Heart right ventricle (tissue), 16 donors: ENCODE data around the gene OSBPL5. TPM values are rescaled to one million over a fixed set of nuclear protein-coding genes. Genes with fewer than 3 reads are reported as not detected.

Source experiments
- ATAC-seq, 8 donors: fragments of 200-7000 bp; cut with Tn5 transposase; one replicate each; pipeline ENCODE4 v1.9.1; 2020; ENCODE audit warnings: mild to moderate bottlenecking in 8 of 8, moderate library complexity in 8 of 8, moderate number of reproducible peaks in 1 of 8
- DNase-seq, 2 donors: peaks; one replicate each; pipeline ENCODE4 v3.0.0-alpha.2; 2020
- H3K27ac ChIP-seq, 10 donors: fragments of 200-600 bp; sonication (generic) in 2 of 10; one replicate each; pipeline versions ENCODE4 v1.5.0 to v1.8.0; 2020 to 2022; ENCODE audit warnings: mild to moderate bottlenecking in 3 of 10
- H3K27me3 ChIP-seq, 7 donors: fragments of 200-600 bp; one replicate each; pipeline ENCODE4 v1.8.0; 2021 to 2022; ENCODE audit warnings: mild to moderate bottlenecking in 2 of 7
- H3K36me3 ChIP-seq, 9 donors: fragments of 200-600 bp; sonication (generic) in 1 of 9; one replicate each; pipeline versions ENCODE4 v1.5.0 to v1.8.0; 2020 to 2022; ENCODE audit warnings: mild to moderate bottlenecking in 2 of 9
- H3K4me1 ChIP-seq, 9 donors: fragments of 200-600 bp; sonication (generic) in 1 of 9; one replicate each; pipeline versions ENCODE4 v1.5.0 to v1.8.0; 2020 to 2022; ENCODE audit warnings: mild to moderate bottlenecking in 4 of 9
- H3K4me3 ChIP-seq, 10 donors: fragments of 200-600 bp; sonication (generic) in 2 of 10; one replicate each; pipeline versions ENCODE4 v1.5.0 to v1.8.0; 2020 to 2022; ENCODE audit warnings: mild to moderate bottlenecking in 7 of 10, moderate library complexity in 2 of 10
- H3K9me3 ChIP-seq, 11 donors: fragments of 200-600 bp in 10 of 11; sonication (generic) in 2 of 11; one replicate each; pipeline versions ENCODE4 v1.5.0 to v1.8.0; 2013 to 2022; ENCODE audit warnings: mild to moderate bottlenecking in 2 of 11, control low read depth in 1 of 11, moderate library complexity in 1 of 11
- WGBS, 2 donors: extraction: QIAGEN DNeasy Blood & Tissue Kit; methylation state at CpG; one replicate each; pipeline ENCODE4 v1.1.7; 2013; ENCODE audit warnings: inconsistent platforms in 1 of 2; 5-methylcytosine and 5-hydroxymethylcytosine counted together
- intact Hi-C, 10 donors: fragments of 100-400 bp; cut with DNase I; formaldehyde crosslinking; loops; one replicate each; pipeline versions ENCODE4 v1.11.1 to v1.14.2; 2022
- polyA plus RNA-seq, 2 donors: library from polyadenylated mRNA; stranded (reverse); fragments of 200-250 nt; gene quantifications; one replicate each; pipeline ENCODE4 v1.2.3, GENCODE V29; 2013
- total RNA-seq, 10 donors: library from RNA; stranded (reverse); fragmentation: NEBNext Ultra II Directional in 3 of 10; extraction: Animal tissue kit (Norgen Biotek cat#: 25700) in 3 of 10; gene quantifications; one replicate each; pipeline versions ENCODE4 v1.2.1 to v1.2.4, GENCODE V29; 2021 to 2023
- TF ChIP-seq, protein P1 (sequence below), 9 donors: fragments of 200-600 bp; sonication (generic) in 2 of 9; IDR thresholded peaks; one replicate each; pipeline versions ENCODE4 v1.5.0 to v1.8.0; 2021 to 2022; ENCODE audit warnings: antibody characterized with exemption in 9 of 9, mild to moderate bottlenecking in 5 of 9, moderate library complexity in 1 of 9
- donor health status: Arrhythmogenic right ventricular cardiomyopathy.
- donor health status: ischemic (EF 13 %, LVEDD 7.1; RV severe dilation, severe dysfunction).
- donor health status: healthy with polysubstance abuse.
- donor health status: DM: no; HTN: yes; CAD: no.
- donor health status: DM: no; HTN: no; CAD: no.
- donor health status: ischemic (EF 25% LVEDD 6.9; RV normal size, moderate dysfunction).
- donor health status: ischemic (EF 25% LVEDD 5.7; RV mildly dilated, moderate dysfunction).
- donor health status: healthy.
- donor health status: DM: yes; HTN: yes; CAD: no.
- donor health status: Ischemic cardiomyopathy.
- donor health status: ischemic (EF 35%, LVEDD 5.7; RV mildly dilated, moderate dysfunction).
- donor health status: nonischemic (EF 11% LVEDD 7.7; RV severe dilation, severe dysfunction).
- donor health status: DM: yes; HTN: yes; CAD: no.
- donor health status: PGD.
- donor health status: ischemic (EF 29% LVEDD 5.4; RV normal size, mild dysfunction).
- donor health status: nonischemic (EF 23%, LVEDD 6.1; RV moderate dilation, normal function).

OSBPL5 gene
- total and polyA plus RNA-seq, 12 donors: 10.4 to 18.7 (median 15.5) TPM

GRCh38 chr11:3158131-3158591, 6.9 kb downstream of the OSBPL5 start:
- 93 to 95% methylated on average over 18 of the region's 18 CpGs for WGBS, 2 donors
- Histone ChIP-seq H3K4me1 (peaks cover 28 to 96% (median 84%) of the 10 kb centered on the region in 9 donors), H3K27ac (peak overlapping the region in 1 of 10 donors; percentile 60), H3K4me3 (no peak overlapping the region), H3K9me3 (no peaks in the 10 kb centered on the region), H3K27me3 (no peaks in the 10 kb centered on the region), H3K36me3 (peaks cover 0 to 7% (median 0%) of the 10 kb centered on the region in 9 donors)
- TF ChIP-seq, protein P1, sequence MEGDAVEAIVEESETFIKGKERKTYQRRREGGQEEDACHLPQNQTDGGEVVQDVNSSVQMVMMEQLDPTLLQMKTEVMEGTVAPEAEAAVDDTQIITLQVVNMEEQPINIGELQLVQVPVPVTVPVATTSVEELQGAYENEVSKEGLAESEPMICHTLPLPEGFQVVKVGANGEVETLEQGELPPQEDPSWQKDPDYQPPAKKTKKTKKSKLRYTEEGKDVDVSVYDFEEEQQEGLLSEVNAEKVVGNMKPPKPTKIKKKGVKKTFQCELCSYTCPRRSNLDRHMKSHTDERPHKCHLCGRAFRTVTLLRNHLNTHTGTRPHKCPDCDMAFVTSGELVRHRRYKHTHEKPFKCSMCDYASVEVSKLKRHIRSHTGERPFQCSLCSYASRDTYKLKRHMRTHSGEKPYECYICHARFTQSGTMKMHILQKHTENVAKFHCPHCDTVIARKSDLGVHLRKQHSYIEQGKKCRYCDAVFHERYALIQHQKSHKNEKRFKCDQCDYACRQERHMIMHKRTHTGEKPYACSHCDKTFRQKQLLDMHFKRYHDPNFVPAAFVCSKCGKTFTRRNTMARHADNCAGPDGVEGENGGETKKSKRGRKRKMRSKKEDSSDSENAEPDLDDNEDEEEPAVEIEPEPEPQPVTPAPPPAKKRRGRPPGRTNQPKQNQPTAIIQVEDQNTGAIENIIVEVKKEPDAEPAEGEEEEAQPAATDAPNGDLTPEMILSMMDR (IDR thresholded peaks at IDR 0.05): no peak
- DNase-seq (peak in 1 of 2 donors; percentile 13), ATAC-seq (no peak)
- intact Hi-C loops: loop anchor here in 1 of 10 donors (10.0 kb wide), 1 partner anchor 123 kb away; no protein-coding TSS in a partner anchor

DNA sequence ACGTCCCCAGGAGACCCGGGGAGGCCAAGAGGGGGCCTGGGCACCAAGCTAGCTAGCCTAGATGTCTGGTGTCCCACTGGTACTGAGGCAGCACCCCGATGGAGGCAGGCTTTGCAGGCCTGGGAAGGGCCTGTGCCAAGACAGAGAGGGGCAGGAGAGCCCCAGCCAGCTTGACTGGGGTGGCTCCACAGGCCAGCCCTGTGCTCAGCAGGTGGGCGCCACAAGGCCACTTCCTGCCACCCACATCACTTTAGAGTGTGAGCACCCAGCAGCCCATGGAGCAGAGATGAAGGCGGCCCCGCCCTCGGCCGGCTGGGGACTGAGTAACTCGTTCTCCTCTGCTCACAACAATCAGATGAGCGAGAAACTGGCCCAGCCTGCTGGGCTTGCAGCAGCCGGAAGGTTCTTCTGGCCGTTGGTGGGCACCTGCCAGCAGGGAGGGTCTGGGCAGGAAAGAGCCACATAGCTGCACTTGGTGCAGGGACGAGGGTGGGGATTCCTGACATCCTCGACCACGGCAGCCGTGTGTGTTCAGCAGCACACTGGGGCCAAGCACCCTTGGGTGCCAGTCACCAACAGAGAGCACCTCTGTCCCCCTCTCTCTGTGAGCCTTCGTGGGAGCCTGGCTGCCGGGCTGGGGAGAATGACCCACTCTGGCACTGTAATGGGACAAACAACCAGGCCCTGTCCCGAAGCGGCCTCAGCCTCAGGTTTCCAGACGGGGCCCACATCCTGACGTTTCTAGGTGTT, 7.6 kb downstream of the OSBPL5 start:
- Histone ChIP-seq H3K4me3 (no peak overlapping the region), H3K27ac (peak overlapping the region in 3 of 10 donors; percentile 60 to 85 (median 72)), H3K9me3 (no peaks in the 10 kb centered on the region), H3K36me3 (peaks cover 0 to 10% (median 0%) of the 10 kb centered on the region in 9 donors), H3K4me1 (peaks cover 25 to 96% (median 84%) of the 10 kb centered on the region in 9 donors), H3K27me3 (no peaks in the 10 kb centered on the region)
- DNase-seq (peak in 1 of 2 donors; percentile 22), ATAC-seq (no peak)
- TF ChIP-seq, protein P1 (IDR thresholded peaks at IDR 0.05): no peak
- 84 to 88% methylated on average over 22 of the region's 22 CpGs for WGBS, 2 donors
- intact Hi-C loops: loop anchor here in 1 of 10 donors (10.0 kb wide), 1 partner anchor 123 kb away; no protein-coding TSS in a partner anchor

DNA sequence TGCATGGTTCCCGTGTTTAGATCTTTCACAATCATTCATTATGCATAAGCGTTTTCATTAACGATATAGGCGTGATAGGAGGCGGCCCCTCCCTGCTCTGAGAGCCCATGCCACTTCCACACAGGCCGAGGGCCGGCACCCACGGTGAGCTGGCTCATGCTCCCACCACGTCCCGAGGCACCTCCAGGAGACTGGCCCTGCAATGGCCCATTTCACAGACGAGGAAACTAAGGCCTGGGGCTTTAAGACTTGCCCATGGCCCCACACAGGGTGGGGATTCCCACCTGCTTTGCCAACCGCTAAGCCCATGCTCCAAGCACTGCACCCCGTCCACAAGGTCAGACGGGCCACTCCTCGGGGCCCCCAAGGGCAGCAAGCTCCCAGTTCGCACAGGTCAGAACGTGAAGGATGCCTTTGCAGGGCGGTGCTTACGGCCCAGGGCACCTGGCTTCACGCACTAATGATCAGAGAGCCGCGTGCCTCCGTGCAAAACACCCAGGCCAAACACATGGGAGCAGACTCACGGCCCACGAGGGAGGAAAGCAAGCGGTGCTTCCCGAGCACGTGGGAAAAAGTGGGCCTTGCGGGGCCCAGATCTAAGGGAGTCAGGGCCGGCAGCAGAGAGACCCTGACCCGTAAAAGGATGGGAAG, 8.3 kb downstream of the OSBPL5 start:
- intact Hi-C loops: loop anchor here in 1 of 10 donors (10.0 kb wide), 1 partner anchor 122 kb away; no protein-coding TSS in a partner anchor
- H3K27me3 ChIP-seq: no peaks in the 10 kb centered on the region
- peaks cover 0 to 13% (median 0%) of the 10 kb centered on the region in 9 donors for H3K36me3 ChIP-seq
- no peaks in the 10 kb centered on the region for H3K9me3 ChIP-seq
- no peak for ATAC-seq
- TF ChIP-seq, protein P1 (IDR thresholded peaks at IDR 0.05): no peak
- peak overlapping the region in 2 of 10 donors; percentile 7 to 22 for H3K4me3 ChIP-seq
- H3K4me1 ChIP-seq: peaks cover 25 to 93% (median 86%) of the 10 kb centered on the region in 9 donors
- peak overlapping the region in 7 of 10 donors; percentile 45 to 85 (median 60) for H3K27ac ChIP-seq
- peak in 1 of 2 donors; percentile 11 for DNase-seq
- 82 to 91% methylated on average over 31 of the region's 31 CpGs for WGBS, 2 donors

- DNase-seq: peak in 1 of 2 donors; percentile 12
- H3K4me1 ChIP-seq: peaks cover 22 to 88% (median 84%) of the 10 kb centered on the region in 9 donors
- TF ChIP-seq, protein P1 (IDR thresholded peaks at IDR 0.05): no peak
These were observed 8.8 kb downstream of the OSBPL5 start for GRCh38 chr11:3156282-3156660.

More at GRCh38 chr11:3156282-3156660, 8.8 kb downstream of the OSBPL5 start:
- peak overlapping the region in 9 of 10 donors; percentile 45 to 85 (median 52) for H3K27ac ChIP-seq
- WGBS, 2 donors: 71 to 84% methylated on average over 14 of the region's 14 CpGs
- H3K27me3 ChIP-seq: no peaks in the 10 kb centered on the region
- ATAC-seq: no peak
- peak overlapping the region in 6 of 10 donors; percentile 7 to 38 (median 22) for H3K4me3 ChIP-seq
- peaks cover 0 to 16% (median 0%) of the 10 kb centered on the region in 9 donors for H3K36me3 ChIP-seq
- intact Hi-C loops: loop anchor here in 1 of 10 donors (10.0 kb wide), 1 partner anchor 121 kb away; no protein-coding TSS in a partner anchor
- H3K9me3 ChIP-seq: no peaks in the 10 kb centered on the region
